Measurements from ENCODE around the gene ASPSCR1. TPM values are rescaled to one million over a fixed set of nuclear protein-coding genes. Genes with fewer than 3 reads are reported as not detected.
A peak's percentile ranks its signal among the peaks of the same experiment; 100 is the strongest.

ASPSCR1 gene
- total and polyA plus RNA-seq, 10 donors = 20.2 to 58.8 (median 33.5) TPM

DNA sequence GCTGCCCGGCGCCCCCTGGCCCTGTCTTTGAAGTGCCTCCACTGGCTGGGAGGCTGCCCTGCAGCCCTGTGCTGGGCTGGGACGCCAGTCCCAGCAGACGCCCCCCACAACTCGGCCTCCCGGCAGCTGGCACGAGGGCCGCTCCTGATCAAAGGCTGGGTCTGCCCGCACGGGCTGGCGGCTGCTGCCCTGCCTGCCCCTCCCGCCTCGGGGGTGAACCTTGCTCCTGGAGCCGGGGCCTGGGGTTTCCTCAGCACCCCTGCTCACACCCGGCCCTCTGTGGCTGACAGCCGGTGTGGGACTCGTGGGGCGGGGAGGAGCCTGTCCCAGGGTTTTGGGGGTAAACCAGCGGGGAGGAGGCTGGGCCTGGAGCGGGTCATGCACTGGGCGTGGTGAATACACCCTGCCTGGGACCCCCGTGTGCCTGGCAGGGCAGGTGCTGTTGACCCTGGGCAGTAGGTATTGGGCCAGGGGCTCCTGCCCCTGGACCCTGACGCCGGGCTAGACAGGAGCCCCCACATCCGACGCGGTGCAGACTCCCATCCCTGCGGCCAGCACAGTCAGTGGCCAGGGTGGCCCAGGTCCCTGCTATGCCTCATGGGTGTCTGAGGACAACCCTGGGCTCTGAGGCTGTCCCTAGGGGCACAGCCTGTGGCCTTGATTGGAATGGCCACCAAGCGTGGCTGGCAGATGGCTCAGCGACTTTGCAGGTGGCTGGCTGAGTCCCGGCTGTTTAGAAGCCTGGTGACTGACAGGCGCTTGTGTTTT, 23.6 kb downstream of the ASPSCR1 start:
- H3K4me1 ChIP-seq = peaks cover 0 to 13% (median 2%) of the 10 kb centered on the region in 6 donors
- intact Hi-C loops (cut with DNase I; ENCODE audit: low total_unique reads) = no loop called here
- no peak overlapping the region for H3K27ac ChIP-seq
- no peak overlapping the region for H3K4me3 ChIP-seq
- DNase-seq = no peak
- no peaks in the 10 kb centered on the region for H3K27me3 ChIP-seq (replicated peaks in 1 of 7)
- TF ChIP-seq POLR2AphosphoS5 (IDR thresholded peaks at IDR 0.05) (peak in 1 of 3 donors; percentile 13), POLR2A (IDR thresholded peaks at IDR 0.05) (no peak)
- TF ChIP-seq, protein P1, sequence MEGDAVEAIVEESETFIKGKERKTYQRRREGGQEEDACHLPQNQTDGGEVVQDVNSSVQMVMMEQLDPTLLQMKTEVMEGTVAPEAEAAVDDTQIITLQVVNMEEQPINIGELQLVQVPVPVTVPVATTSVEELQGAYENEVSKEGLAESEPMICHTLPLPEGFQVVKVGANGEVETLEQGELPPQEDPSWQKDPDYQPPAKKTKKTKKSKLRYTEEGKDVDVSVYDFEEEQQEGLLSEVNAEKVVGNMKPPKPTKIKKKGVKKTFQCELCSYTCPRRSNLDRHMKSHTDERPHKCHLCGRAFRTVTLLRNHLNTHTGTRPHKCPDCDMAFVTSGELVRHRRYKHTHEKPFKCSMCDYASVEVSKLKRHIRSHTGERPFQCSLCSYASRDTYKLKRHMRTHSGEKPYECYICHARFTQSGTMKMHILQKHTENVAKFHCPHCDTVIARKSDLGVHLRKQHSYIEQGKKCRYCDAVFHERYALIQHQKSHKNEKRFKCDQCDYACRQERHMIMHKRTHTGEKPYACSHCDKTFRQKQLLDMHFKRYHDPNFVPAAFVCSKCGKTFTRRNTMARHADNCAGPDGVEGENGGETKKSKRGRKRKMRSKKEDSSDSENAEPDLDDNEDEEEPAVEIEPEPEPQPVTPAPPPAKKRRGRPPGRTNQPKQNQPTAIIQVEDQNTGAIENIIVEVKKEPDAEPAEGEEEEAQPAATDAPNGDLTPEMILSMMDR (IDR thresholded peaks at IDR 0.05 in 8 of 11, conservative IDR thresholded peaks at IDR 0.05 in 3 of 11) = no peak
- 74 to 92% (median 87%) methylated on average over 8 to 32 of the region's 32 CpGs for WGBS, 5 donors
- H3K9me3 ChIP-seq = no peaks in the 10 kb centered on the region
- H3K36me3 ChIP-seq = peaks cover 0 to 45% (median 3%) of the 10 kb centered on the region in 6 donors

DNA sequence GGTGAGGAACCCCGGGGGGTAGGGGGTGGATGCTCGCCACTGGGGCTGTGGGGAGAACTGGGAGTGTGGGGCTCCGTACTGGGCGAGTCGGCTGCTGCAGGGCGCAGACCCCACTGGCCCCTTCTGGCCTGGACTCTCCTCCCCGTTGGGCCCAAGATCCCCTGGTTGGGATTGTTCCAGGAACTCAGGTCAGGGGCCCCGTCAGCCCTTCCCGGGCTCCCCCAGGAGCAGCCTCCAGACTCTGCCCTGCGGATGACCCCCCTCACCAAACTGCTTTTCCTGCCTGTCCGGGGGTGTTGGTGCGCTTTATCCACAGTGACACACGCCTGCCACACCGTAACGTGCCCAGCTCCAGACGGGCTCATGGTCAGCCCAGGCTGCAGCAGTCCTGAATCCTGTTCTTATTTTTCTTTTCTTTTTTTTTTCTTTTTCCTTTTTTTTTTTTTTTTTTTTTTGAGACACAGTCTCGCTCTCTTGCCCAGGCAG, 24.2 kb downstream of the ASPSCR1 start:
- WGBS, 5 donors = 78 to 86% (median 84%) methylated on average over 13 to 17 of the region's 17 CpGs
- TF ChIP-seq, protein P1 (IDR thresholded peaks at IDR 0.05 in 8 of 11, conservative IDR thresholded peaks at IDR 0.05 in 3 of 11) = no peak
- TF ChIP-seq POLR2A (IDR thresholded peaks at IDR 0.05) (no peak), POLR2AphosphoS5 (IDR thresholded peaks at IDR 0.05) (no peak)

DNA sequence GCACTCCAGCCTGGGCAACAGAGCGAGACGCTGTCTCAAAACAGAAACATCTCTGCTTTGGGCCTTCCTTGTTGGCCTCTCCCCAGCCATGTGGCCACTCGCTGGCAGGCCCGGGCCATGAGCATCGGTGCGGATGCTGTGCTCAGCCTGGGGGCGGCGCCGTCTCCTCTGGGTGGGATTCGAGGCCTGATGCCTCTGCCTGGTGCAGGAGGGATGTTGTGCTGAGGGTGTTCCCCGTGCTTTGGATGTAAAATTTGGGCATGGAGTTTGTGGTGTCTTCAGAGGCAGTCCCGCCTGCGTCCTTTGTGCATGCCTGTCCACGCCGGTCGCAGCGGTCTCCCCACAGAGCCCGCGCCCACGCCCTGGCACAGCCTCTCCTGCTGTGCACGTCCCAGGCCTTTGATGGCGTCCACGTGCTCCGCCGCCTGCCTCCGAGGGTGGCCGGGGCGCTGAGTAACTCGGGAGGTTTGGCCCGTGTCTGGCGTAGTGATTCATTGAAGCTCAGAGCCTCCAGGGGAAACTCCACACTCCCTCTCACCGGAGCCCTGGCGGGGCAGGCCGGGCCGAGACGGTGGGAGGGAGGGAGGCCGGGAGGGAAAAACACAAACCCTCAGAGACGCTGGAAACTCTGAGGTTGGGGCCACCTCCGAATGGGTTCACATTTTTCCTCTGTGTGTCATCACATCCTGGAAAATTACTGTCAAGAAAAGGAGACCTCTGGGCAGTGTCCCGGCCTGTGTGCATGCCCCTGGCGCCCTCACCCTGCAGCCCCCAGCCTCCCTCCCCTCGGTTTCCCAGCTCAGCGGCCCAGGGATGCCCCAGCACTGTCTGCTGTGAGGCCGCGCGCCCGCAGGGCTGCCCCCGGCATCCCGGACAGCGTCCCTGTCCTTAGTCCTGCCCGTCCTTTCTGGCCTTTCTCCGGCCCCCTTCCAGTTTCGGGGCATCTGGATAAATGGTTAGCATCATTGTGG, 26.3 kb downstream of the ASPSCR1 start:
- Histone ChIP-seq H3K36me3 (peaks cover 0 to 30% (median 0%) of the 10 kb centered on the region in 6 donors), H3K27me3 (replicated peaks in 1 of 7) (no peaks in the 10 kb centered on the region), H3K9me3 (no peaks in the 10 kb centered on the region), H3K4me3 (no peak overlapping the region), H3K27ac (no peak overlapping the region), H3K4me1 (peaks cover 0 to 13% (median 2%) of the 10 kb centered on the region in 6 donors)
- intact Hi-C loops (cut with DNase I; ENCODE audit: low total_unique reads) = no loop called here
- 73 to 92% (median 86%) methylated on average over 49 to 53 of the region's 53 CpGs for WGBS, 5 donors
- peak in 1 of 3 donors; percentile 33 for TF ChIP-seq POLR2AphosphoS5 (IDR thresholded peaks at IDR 0.05)
- TF ChIP-seq, protein P1 (IDR thresholded peaks at IDR 0.05 in 8 of 11, conservative IDR thresholded peaks at IDR 0.05 in 3 of 11) = no peak
- DNase-seq = no peak

More for the DNA sequence above, 24.2 kb downstream of the ASPSCR1 start:
- Histone ChIP-seq H3K27me3 (replicated peaks in 1 of 7) (no peaks in the 10 kb centered on the region), H3K4me1 (peaks cover 0 to 13% (median 2%) of the 10 kb centered on the region in 6 donors), H3K36me3 (peaks cover 0 to 41% (median 2%) of the 10 kb centered on the region in 6 donors), H3K9me3 (no peaks in the 10 kb centered on the region), H3K4me3 (no peak overlapping the region), H3K27ac (no peak overlapping the region)
- intact Hi-C loops (cut with DNase I; ENCODE audit: low total_unique reads) = no loop called here
- DNase-seq = no peak

Data from spleen (tissue), 11 donors.